ENCODE data around the gene DPRX. TPM values are rescaled to one million over a fixed set of nuclear protein-coding genes. Genes with fewer than 3 reads are reported as not detected.
A peak's percentile ranks its signal among the peaks of the same experiment; 100 is the strongest.

The DPRX gene
- total and polyA plus RNA-seq, 2 of the 13 experiments (the other 11 are each of a cell fraction or from before 2014, with no cell fraction given): not detected

DNA sequence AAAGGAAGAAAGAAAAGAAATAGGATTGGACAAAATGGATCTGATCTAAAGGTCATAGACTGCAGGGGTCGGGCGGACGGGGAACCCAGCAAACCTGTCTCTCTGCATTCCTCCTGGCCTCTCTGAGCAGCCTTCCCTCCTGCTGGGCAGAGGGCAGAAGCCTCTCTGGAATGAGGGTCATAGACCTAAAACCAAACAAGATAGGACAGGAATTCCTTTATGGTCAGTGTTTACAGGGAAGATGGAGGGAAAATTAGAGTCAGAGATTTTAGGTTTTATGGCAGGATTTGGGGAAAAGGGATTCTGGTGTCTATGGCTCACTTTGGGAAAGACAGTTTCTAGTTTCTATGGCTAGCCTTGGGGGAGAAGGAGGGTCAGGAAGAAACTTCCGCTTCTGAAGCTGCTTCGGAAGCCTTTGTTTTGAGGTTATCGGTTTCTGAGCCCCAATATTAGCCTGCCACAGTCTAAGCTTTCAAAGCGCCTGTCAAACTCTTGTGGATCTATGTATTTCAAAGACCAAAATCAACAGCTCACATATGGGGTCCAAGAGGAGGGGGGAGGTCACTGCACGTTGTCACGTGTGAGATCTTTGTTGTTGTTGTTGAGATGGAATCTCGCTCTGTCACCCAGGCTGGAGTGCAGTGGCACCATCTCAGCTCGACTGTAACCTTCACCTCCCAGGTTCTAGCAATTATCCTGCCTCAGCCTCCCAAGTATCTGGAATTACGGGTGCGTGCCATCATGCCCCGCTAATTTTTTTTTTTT is 18.9 kb upstream of the DPRX start (continued):
- TF ChIP-seq, protein P1, sequence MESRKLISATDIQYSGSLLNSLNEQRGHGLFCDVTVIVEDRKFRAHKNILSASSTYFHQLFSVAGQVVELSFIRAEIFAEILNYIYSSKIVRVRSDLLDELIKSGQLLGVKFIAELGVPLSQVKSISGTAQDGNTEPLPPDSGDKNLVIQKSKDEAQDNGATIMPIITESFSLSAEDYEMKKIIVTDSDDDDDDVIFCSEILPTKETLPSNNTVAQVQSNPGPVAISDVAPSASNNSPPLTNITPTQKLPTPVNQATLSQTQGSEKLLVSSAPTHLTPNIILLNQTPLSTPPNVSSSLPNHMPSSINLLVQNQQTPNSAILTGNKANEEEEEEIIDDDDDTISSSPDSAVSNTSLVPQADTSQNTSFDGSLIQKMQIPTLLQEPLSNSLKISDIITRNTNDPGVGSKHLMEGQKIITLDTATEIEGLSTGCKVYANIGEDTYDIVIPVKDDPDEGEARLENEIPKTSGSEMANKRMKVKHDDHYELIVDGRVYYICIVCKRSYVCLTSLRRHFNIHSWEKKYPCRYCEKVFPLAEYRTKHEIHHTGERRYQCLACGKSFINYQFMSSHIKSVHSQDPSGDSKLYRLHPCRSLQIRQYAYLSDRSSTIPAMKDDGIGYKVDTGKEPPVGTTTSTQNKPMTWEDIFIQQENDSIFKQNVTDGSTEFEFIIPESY (CRISPR knock-in tag; IDR thresholded peaks at IDR 0.05): no peak
- TF ChIP-seq ZNF235 (CRISPR knock-in tag; IDR thresholded peaks at IDR 0.05; ENCODE audit: borderline replicate concordance): no peak
- TF ChIP-seq ESRRA (CRISPR knock-in tag; IDR thresholded peaks at IDR 0.05; ENCODE audit: low read depth): no peak
- TF ChIP-seq ZNF256 (CRISPR knock-in tag; conservative IDR thresholded peaks at IDR 0.05): no peak
- no peak for TF ChIP-seq ZSCAN30 (CRISPR knock-in tag; IDR thresholded peaks at IDR 0.05)
- TF ChIP-seq, protein P2, sequence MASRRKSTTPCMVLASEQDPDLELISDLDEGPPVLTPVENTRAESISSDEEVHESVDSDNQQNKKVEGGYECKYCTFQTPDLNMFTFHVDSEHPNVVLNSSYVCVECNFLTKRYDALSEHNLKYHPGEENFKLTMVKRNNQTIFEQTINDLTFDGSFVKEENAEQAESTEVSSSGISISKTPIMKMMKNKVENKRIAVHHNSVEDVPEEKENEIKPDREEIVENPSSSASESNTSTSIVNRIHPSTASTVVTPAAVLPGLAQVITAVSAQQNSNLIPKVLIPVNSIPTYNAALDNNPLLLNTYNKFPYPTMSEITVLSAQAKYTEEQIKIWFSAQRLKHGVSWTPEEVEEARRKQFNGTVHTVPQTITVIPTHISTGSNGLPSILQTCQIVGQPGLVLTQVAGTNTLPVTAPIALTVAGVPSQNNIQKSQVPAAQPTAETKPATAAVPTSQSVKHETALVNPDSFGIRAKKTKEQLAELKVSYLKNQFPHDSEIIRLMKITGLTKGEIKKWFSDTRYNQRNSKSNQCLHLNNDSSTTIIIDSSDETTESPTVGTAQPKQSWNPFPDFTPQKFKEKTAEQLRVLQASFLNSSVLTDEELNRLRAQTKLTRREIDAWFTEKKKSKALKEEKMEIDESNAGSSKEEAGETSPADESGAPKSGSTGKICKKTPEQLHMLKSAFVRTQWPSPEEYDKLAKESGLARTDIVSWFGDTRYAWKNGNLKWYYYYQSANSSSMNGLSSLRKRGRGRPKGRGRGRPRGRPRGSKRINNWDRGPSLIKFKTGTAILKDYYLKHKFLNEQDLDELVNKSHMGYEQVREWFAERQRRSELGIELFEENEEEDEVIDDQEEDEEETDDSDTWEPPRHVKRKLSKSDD (CRISPR knock-in tag; IDR thresholded peaks at IDR 0.05; ENCODE audit: low read depth): no peak
- TF ChIP-seq TOPORS (CRISPR knock-in tag; IDR thresholded peaks at IDR 0.05): no peak
- TF ChIP-seq, protein P3, sequence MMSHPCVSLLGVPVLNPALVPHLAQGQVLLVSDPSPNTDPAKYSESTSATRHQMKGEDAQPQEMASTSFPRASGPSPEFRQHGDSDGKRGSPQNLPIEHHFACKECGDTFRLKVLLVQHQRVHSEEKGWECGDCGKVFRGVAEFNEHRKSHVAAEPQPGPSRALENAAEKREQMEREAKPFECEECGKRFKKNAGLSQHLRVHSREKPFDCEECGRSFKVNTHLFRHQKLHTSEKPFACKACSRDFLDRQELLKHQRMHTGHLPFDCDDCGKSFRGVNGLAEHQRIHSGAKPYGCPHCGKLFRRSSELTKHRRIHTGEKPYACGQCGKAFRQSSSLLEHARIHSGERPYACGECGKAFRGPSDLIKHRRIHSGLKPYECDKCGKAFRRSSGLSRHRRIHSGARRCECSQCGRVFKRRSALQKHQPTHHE (CRISPR knock-in tag; IDR thresholded peaks at IDR 0.05; ENCODE audit: borderline replicate concordance): no peak
- no peak for TF ChIP-seq ZNF232 (CRISPR knock-in tag; IDR thresholded peaks at IDR 0.05; ENCODE audit: borderline replicate concordance)
- no peak for TF ChIP-seq ZKSCAN8 (CRISPR knock-in tag; IDR thresholded peaks at IDR 0.05; ENCODE audit: borderline replicate concordance)
- peak; percentile 27; the same call in 1 of the 2 replicates for TF ChIP-seq ZMYM4 (CRISPR knock-in tag; IDR thresholded peaks at IDR 0.05)
- TF ChIP-seq, protein P4, sequence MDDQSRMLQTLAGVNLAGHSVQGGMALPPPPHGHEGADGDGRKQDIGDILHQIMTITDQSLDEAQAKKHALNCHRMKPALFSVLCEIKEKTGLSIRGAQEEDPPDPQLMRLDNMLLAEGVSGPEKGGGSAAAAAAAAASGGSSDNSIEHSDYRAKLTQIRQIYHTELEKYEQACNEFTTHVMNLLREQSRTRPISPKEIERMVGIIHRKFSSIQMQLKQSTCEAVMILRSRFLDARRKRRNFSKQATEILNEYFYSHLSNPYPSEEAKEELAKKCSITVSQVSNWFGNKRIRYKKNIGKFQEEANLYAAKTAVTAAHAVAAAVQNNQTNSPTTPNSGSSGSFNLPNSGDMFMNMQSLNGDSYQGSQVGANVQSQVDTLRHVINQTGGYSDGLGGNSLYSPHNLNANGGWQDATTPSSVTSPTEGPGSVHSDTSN (CRISPR knock-in tag; IDR thresholded peaks at IDR 0.05; ENCODE audit: borderline replicate concordance): no peak
- TF ChIP-seq NFE2L2 (IDR thresholded peaks at IDR 0.05; ENCODE audit: low read length): no peak
- TF ChIP-seq ZFP82 (CRISPR knock-in tag; IDR thresholded peaks at IDR 0.05; ENCODE audit: borderline replicate concordance): no peak
- no peak; the same call in 1 of the 2 replicates for TF ChIP-seq PITX1 (CRISPR knock-in tag; IDR thresholded peaks at IDR 0.05)
- TF ChIP-seq, protein P5, sequence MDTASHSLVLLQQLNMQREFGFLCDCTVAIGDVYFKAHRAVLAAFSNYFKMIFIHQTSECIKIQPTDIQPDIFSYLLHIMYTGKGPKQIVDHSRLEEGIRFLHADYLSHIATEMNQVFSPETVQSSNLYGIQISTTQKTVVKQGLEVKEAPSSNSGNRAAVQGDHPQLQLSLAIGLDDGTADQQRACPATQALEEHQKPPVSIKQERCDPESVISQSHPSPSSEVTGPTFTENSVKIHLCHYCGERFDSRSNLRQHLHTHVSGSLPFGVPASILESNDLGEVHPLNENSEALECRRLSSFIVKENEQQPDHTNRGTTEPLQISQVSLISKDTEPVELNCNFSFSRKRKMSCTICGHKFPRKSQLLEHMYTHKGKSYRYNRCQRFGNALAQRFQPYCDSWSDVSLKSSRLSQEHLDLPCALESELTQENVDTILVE (CRISPR knock-in tag; IDR thresholded peaks at IDR 0.05): no peak
- TF ChIP-seq ERF (CRISPR knock-in tag; IDR thresholded peaks at IDR 0.05): no peak
- TF ChIP-seq ZNF180 (CRISPR knock-in tag; IDR thresholded peaks at IDR 0.05; ENCODE audit: borderline replicate concordance, low read depth): no peak
- TF ChIP-seq HNRNPLL (IDR thresholded peaks at IDR 0.05; ENCODE audit: low read depth, low read length, poor library complexity, severe bottlenecking): no peak
- no peak for TF ChIP-seq HOXA5 (CRISPR knock-in tag; IDR thresholded peaks at IDR 0.05)
- TF ChIP-seq, protein P6, sequence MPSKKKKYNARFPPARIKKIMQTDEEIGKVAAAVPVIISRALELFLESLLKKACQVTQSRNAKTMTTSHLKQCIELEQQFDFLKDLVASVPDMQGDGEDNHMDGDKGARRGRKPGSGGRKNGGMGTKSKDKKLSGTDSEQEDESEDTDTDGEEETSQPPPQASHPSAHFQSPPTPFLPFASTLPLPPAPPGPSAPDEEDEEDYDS (CRISPR knock-in tag; IDR thresholded peaks at IDR 0.05): 0 out of 2 replicates have a peak, but pooled peaks have one; percentile 20
